OCI-LY1 (cell line): ENCODE data around the gene SPAG9.

Experiments used
- H2AFZ ChIP-seq: fragments of 200-600 bp; sonication (generic), shearing (Covaris generic); 2 replicates; pipeline ENCODE4 v1.6.0; 2014; ENCODE audit warnings: antibody characterized with exemption, mild to moderate bottlenecking, low read length
- H3F3A ChIP-seq: fragments of 200-600 bp; sonication (generic), shearing (Covaris generic); 2 replicates; pipeline ENCODE4 v1.6.0; 2014; ENCODE audit warnings: mild to moderate bottlenecking, antibody characterized with exemption, low read length, moderate library complexity; ENCODE audit not compliant: insufficient read depth
- H3K27ac ChIP-seq: fragments of 200-600 bp; sonication (generic); 2 replicates; pipeline ENCODE4 v1.5.1; 2014; ENCODE audit warnings: low read length, mixed run types, mild to moderate bottlenecking, low read depth; ENCODE audit not compliant: poor library complexity, severe bottlenecking
- H3K27me3 ChIP-seq: fragments of 200-600 bp; sonication (generic); 2 replicates; pipeline ENCODE4 v1.6.0; 2014; ENCODE audit warnings: antibody characterized with exemption, mild to moderate bottlenecking, low read length, moderate library complexity; ENCODE audit not compliant: insufficient read depth
- H3K36me3 ChIP-seq: fragments of 200-600 bp; sonication (generic); 2 replicates; pipeline ENCODE4 v1.6.1; 2014; ENCODE audit warnings: mild to moderate bottlenecking, antibody characterized with exemption, low read length, moderate library complexity, mixed read lengths; ENCODE audit not compliant: insufficient read depth
- H3K4me1 ChIP-seq: fragments of 200-600 bp; sonication (generic); 2 replicates; pipeline ENCODE4 v1.5.1; 2014; ENCODE audit warnings: mild to moderate bottlenecking, low read length, moderate library complexity; ENCODE audit not compliant: insufficient read depth, severe bottlenecking
- H3K4me2 ChIP-seq: fragments of 200-600 bp; sonication (generic), shearing (Covaris generic); 2 replicates; pipeline ENCODE4 v1.6.1; 2014; ENCODE audit warnings: low read length
- H3K4me3 ChIP-seq: fragments of 200-600 bp; sonication (generic); 2 replicates; pipeline ENCODE4 v1.5.1; 2014; ENCODE audit warnings: low read length, low read depth, mild to moderate bottlenecking, mixed read lengths; ENCODE audit not compliant: poor library complexity, severe bottlenecking
- H3K79me2 ChIP-seq: fragments of 200-600 bp; shearing (Covaris generic); 2 replicates; pipeline ENCODE4 v1.6.1; 2016; ENCODE audit warnings: mixed run types, low read length, mixed read lengths; ENCODE audit not compliant: insufficient read depth
- H3K9ac ChIP-seq: fragments of 200-600 bp; sonication (generic), shearing (Covaris generic); 2 replicates; pipeline ENCODE4 v1.6.1; 2014; ENCODE audit warnings: mild to moderate bottlenecking, low read length, mixed read lengths
- H3K9me2 ChIP-seq: fragments of 200-600 bp; sonication (generic), shearing (Covaris generic); 2 replicates; pipeline ENCODE4 v1.6.1; 2014; ENCODE audit warnings: low read depth, mild to moderate bottlenecking, low read length, mixed read lengths
- H3K9me3 ChIP-seq: fragments of 200-600 bp; shearing (Covaris generic); 2 replicates; pipeline ENCODE4 v1.6.1; 2014; ENCODE audit warnings: low read length, mixed read lengths
- H4K20me1 ChIP-seq: fragments of 200-600 bp; sonication (generic), shearing (Covaris generic); 2 replicates; pipeline ENCODE4 v1.6.0; 2016; ENCODE audit warnings: mild to moderate bottlenecking, low read length; ENCODE audit not compliant: insufficient read depth
- EZH2 ChIP-seq: fragments of 200-600 bp; sonication (generic), shearing (Covaris generic); IDR thresholded peaks from 2 replicates; pipeline ENCODE4 v1.8.0; 2017; ENCODE audit warnings: borderline replicate concordance, mixed run types, mild to moderate bottlenecking, antibody characterized with exemption, low read length, moderate library complexity, mixed read lengths
- TF ChIP-seq, protein P1 (sequence below): fragments of 200-600 bp; sonication (generic), shearing (Covaris generic); IDR thresholded peaks from 2 replicates; pipeline ENCODE4 v1.5.1; 2017; ENCODE audit warnings: mild to moderate bottlenecking, antibody characterized with exemption, low read length, moderate library complexity, mixed read lengths

Gene SPAG9

DNA sequence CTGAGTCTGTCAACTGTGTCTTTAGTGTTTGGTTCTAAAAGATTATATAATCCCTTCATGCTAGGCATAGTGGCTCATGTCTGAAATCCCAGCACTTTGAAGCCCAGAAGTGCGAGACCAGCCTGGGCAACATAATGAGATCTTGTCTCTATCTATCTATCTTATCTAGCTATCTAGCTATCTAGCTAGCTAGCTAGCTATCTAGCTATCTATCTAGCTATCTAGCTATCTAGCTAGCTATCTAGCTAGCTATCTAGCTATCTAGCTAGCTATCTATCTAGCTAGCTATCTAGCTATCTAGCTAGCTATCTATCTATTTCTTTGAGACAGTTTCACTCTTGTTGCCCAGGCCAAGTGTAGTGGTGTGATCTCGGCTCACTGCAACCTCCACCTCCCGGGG is 43.8 kb downstream of the SPAG9 start:
- H2AFZ ChIP-seq = no peak overlapping the region
- no peak for TF ChIP-seq EZH2
- TF ChIP-seq, protein P1, sequence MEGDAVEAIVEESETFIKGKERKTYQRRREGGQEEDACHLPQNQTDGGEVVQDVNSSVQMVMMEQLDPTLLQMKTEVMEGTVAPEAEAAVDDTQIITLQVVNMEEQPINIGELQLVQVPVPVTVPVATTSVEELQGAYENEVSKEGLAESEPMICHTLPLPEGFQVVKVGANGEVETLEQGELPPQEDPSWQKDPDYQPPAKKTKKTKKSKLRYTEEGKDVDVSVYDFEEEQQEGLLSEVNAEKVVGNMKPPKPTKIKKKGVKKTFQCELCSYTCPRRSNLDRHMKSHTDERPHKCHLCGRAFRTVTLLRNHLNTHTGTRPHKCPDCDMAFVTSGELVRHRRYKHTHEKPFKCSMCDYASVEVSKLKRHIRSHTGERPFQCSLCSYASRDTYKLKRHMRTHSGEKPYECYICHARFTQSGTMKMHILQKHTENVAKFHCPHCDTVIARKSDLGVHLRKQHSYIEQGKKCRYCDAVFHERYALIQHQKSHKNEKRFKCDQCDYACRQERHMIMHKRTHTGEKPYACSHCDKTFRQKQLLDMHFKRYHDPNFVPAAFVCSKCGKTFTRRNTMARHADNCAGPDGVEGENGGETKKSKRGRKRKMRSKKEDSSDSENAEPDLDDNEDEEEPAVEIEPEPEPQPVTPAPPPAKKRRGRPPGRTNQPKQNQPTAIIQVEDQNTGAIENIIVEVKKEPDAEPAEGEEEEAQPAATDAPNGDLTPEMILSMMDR = no peak
- no peak overlapping the region for H3K27ac ChIP-seq
- H3K4me2 ChIP-seq = no peak overlapping the region
- H3K9ac ChIP-seq = no peak overlapping the region
- H3K36me3 ChIP-seq = peaks cover 46% of the 10 kb centered on the region
- no peaks in the 10 kb centered on the region for H3K9me3 ChIP-seq
- H3K9me2 ChIP-seq = no peaks in the 10 kb centered on the region
- no peaks in the 10 kb centered on the region for H4K20me1 ChIP-seq
- peaks cover 1% of the 10 kb centered on the region; the same call in 1 of the 2 replicates for H3K79me2 ChIP-seq
- peaks cover 2% of the 10 kb centered on the region for H3K4me1 ChIP-seq
- no peak overlapping the region for H3K4me3 ChIP-seq
- no peaks in the 10 kb centered on the region for H3F3A ChIP-seq
- H3K27me3 ChIP-seq = no peaks in the 10 kb centered on the region

DNA sequence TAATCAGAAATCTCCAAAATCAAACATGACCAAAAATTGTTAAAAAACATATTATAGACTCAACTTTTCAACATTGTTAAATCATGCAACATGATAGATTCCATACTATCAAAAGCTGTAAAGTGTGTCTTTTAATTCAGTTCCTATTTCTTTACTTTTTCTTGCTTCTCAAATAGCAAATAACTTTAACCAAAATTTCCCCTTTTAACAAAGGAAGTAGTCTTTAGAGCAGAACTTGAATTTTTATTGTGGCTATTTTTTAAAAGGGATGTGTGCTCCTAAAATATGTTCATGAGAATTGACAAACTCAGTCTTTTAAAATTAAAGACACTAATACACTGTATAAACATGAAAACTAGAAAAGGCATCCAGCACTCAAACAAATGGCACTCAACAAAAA is 49.1 kb downstream of the SPAG9 start:
- Histone ChIP-seq H3F3A (no peaks in the 10 kb centered on the region), H3K9me3 (no peaks in the 10 kb centered on the region), H2AFZ (no peak overlapping the region), H3K4me3 (no peak overlapping the region), H3K4me2 (no peak overlapping the region), H4K20me1 (no peaks in the 10 kb centered on the region), H3K79me2 (peaks cover 43% of the 10 kb centered on the region), H3K9ac (no peak overlapping the region), H3K4me1 (peaks cover 24% of the 10 kb centered on the region), H3K9me2 (no peaks in the 10 kb centered on the region; the same call in 1 of the 2 replicates), H3K36me3 (peaks cover 10% of the 10 kb centered on the region), H3K27ac (no peak overlapping the region), H3K27me3 (no peaks in the 10 kb centered on the region)
- TF ChIP-seq, protein P1 = no peak
- TF ChIP-seq EZH2 = no peak

DNA sequence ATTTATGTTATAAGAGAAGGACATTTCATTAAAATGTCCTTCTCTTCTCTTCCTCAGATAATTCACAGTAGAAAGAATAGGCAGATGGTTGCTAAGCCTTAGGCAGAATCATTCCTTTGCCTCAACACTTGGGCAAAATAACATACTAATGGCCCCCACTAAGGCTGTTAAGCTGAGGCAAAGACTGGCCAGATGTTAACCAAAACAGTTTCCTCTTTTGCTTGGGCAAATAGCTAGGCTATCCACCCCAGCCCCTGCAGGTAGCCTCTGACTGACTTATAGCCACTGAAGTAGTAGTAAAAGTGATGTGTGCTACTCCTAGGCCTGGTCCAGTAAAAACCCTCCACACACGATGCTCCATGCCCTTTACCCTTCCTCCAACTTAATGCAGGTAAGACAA is 55.2 kb downstream of the SPAG9 start:
- Histone ChIP-seq H3K36me3 (no peaks in the 10 kb centered on the region), H3K27me3 (no peaks in the 10 kb centered on the region), H3K9me2 (no peaks in the 10 kb centered on the region; the same call in 1 of the 2 replicates), H3K4me2 (no peak overlapping the region), H2AFZ (no peak overlapping the region), H3K9ac (no peak overlapping the region), H3K4me1 (peaks cover 17% of the 10 kb centered on the region), H4K20me1 (no peaks in the 10 kb centered on the region), H3F3A (no peaks in the 10 kb centered on the region), H3K27ac (no peak overlapping the region), H3K9me3 (no peaks in the 10 kb centered on the region), H3K79me2 (peaks cover 28% of the 10 kb centered on the region), H3K4me3 (no peak overlapping the region)
- TF ChIP-seq, protein P1 = no peak
- no peak for TF ChIP-seq EZH2
